Ovary (tissue), 3 donors: ENCODE measurements around the gene IFT74.

Experiments
- CTCF ChIP-seq, 3 donors: fragments of 450-650 bp in 2 of 3; fragments of 200-600 bp in 1 of 3; IDR thresholded peaks; one replicate each; pipeline versions ENCODE4 v1.5.1 to v1.8.0; 2016 to 2022; ENCODE audit warnings: antibody characterized with exemption in 3 of 3, mild to moderate bottlenecking in 1 of 3
- EP300 ChIP-seq: sonication (generic); formaldehyde crosslinking; IDR thresholded peaks from one replicate; pipeline ENCODE4 v1.6.1; 2017; ENCODE audit warnings: antibody characterized with exemption
- POLR2A ChIP-seq: fragments of 450-650 bp; IDR thresholded peaks from one replicate; pipeline ENCODE4 v1.6.1; 2017; ENCODE audit warnings: antibody characterized with exemption, mild to moderate bottlenecking, moderate library complexity
- donor health status: DM: no; HTN: no; CAD: no.

GRCh38 chr9:26947736-26948135 lies 8.5 kb upstream of the IFT74 start:
- TF ChIP-seq EP300, result no peak
- TF ChIP-seq CTCF (IDR thresholded peaks at IDR 0.05), result no peak
- TF ChIP-seq POLR2A, result no peak
